K562 (cell line): ENCODE measurements around the gene GRB10. TPM values are rescaled to one million over a fixed set of nuclear protein-coding genes. Genes with fewer than 3 reads are reported as not detected.

Source experiments
- ATAC-seq: fragments of 200-7000 bp; cut with Tn5 transposase; 3 replicates; pipeline ENCODE4 v1.9.1; 2020; ENCODE audit warnings: moderate library complexity
- BruUV-seq: library from RNA; stranded (reverse); fragments of 400-500 nt; replicated peaks from 2 replicates; lab custom pipeline; 2021; lab: Mats Ljungman, UMichigan
- CTCF ChIA-PET: fragments of 300-600 bp; formaldehyde crosslinking; extraction: SDS; loops from one replicate; lab custom pipeline; 2021; ENCODE audit warnings: low intra/inter-chr PET ratio; lab: Yijun Ruan, JAX
- POLR2A ChIA-PET: fragments of 300-600, 350-650 bp; sonication (Branson Sonifier 250); formaldehyde crosslinking; extraction: SDS; loops from one replicate; lab custom pipeline; 2021; ENCODE audit warnings: antibody characterized with exemption, inconsistent platforms; lab: Yijun Ruan, JAX
- DNase-seq, 4 experiments: peaks; one replicate each; pipeline versions ENCODE4 v3.0.0 to v3.0.0-alpha.2; 2011 to 2018; ENCODE audit warnings: low spot score in 3 of 4, mixed read lengths in 3 of 4; ENCODE audit errors: extremely low read depth in 1 of 4
- FAIRE-seq: peaks from 2 replicates; lab custom pipeline; 2011; peaks lifted over from hg19 to GRCh38; lab: Jason Lieb, UNC
- H2AFZ ChIP-seq: 2 replicates; pipeline ENCODE4 v1.6.0; 2011; ENCODE audit warnings: low read depth, low read length, control low read depth, inconsistent platforms
- H3K27ac ChIP-seq: fragments of 200-600 bp; 3 replicates; pipeline ENCODE4 v1.8.0; 2011; ENCODE audit warnings: low read depth, mild to moderate bottlenecking, control low read depth, inconsistent platforms, low read length, moderate library complexity, mixed read lengths; ENCODE audit errors: extremely low read depth
- H3K27me3 ChIP-seq, 2 experiments: fragments of 300-600 bp in 1 of 2; 2 replicates in 1 of 2; 3 replicates in 1 of 2; pipeline versions ENCODE4 v1.6.0 to v1.8.0; 2011; ENCODE audit warnings: inconsistent platforms in 2 of 2, low read length in 2 of 2, mild to moderate bottlenecking in 1 of 2, mixed read lengths in 1 of 2, moderate library complexity in 1 of 2; ENCODE audit not compliant: control insufficient read depth in 2 of 2, insufficient read depth in 2 of 2
- H3K36me3 ChIP-seq: fragments of 300-600 bp; 3 replicates; pipeline ENCODE4 v1.8.0; 2011; ENCODE audit warnings: mild to moderate bottlenecking, low read length, inconsistent platforms; ENCODE audit not compliant: control insufficient read depth, insufficient read depth
- H3K4me1 ChIP-seq, 2 experiments: fragments of 200-600 bp in 1 of 2; replicated peaks in 1 of 2; 2 replicates in 1 of 2; 3 replicates in 1 of 2; pipeline versions ENCODE4 v1.5.1 to v1.8.0; 2011; ENCODE audit warnings: inconsistent platforms in 2 of 2, low read length in 2 of 2, mild to moderate bottlenecking in 1 of 2, mixed read lengths in 1 of 2, moderate library complexity in 1 of 2; ENCODE audit not compliant: control insufficient read depth in 2 of 2, insufficient read depth in 2 of 2
- H3K4me2 ChIP-seq: 2 replicates; pipeline ENCODE4 v1.6.1; 2011; ENCODE audit warnings: low read length, control low read depth, inconsistent platforms, mixed read lengths; ENCODE audit not compliant: insufficient read depth
- H3K4me3 ChIP-seq: fragments of 200-600 bp; sonication (generic), shearing (Covaris generic); 2 replicates; pipeline ENCODE4 v1.5.1; 2016; ENCODE audit warnings: control low read depth, inconsistent platforms
- H3K79me2 ChIP-seq: fragments of 200-600 bp; 3 replicates; pipeline ENCODE4 v1.8.0; 2011; ENCODE audit warnings: low read length, inconsistent platforms; ENCODE audit not compliant: control insufficient read depth, insufficient read depth
- H3K9ac ChIP-seq, 2 experiments: 2 replicates each; pipeline versions ENCODE4 v1.6.0 to v1.6.1; 2011; ENCODE audit warnings: low read depth in 2 of 2, low read length in 2 of 2, control low read depth in 1 of 2, inconsistent platforms in 1 of 2, mild to moderate bottlenecking in 1 of 2, mixed read lengths in 1 of 2; ENCODE audit not compliant: insufficient read depth in 1 of 2
- H3K9me1 ChIP-seq: one replicate; pipeline ENCODE4 v1.6.0; 2011; ENCODE audit warnings: inconsistent platforms, mild to moderate bottlenecking, low read length, moderate library complexity; ENCODE audit not compliant: control insufficient read depth, insufficient read depth
- H3K9me3 ChIP-seq: replicated peaks from 2 replicates; pipeline ENCODE4 v1.5.1; 2011; ENCODE audit warnings: low read depth, low read length, inconsistent platforms; ENCODE audit not compliant: control insufficient read depth, insufficient read depth
- H4K20me1 ChIP-seq: replicated peaks from 2 replicates; pipeline ENCODE4 v1.6.1; 2011; ENCODE audit warnings: low read length, inconsistent platforms, mixed read lengths; ENCODE audit not compliant: control insufficient read depth, insufficient read depth
- ASH1L ChIP-seq: fragments of 450-650 bp; IDR thresholded peaks from 2 replicates; pipeline ENCODE4 v1.6.1; 2018; ENCODE audit warnings: borderline replicate concordance, mild to moderate bottlenecking, low read depth; ENCODE audit not compliant: partially characterized antibody
- CCAR2 ChIP-seq: fragments of 200-400 bp; formaldehyde crosslinking; IDR thresholded peaks from 2 replicates; pipeline ENCODE4 v1.6.1; 2017; ENCODE audit warnings: mild to moderate bottlenecking, low read depth, low read length
- DNMT1 ChIP-seq: fragments of 450-650 bp; IDR thresholded peaks from 2 replicates; pipeline ENCODE4 v1.6.1; 2016; ENCODE audit warnings: antibody characterized with exemption, mild to moderate bottlenecking
- HNRNPK ChIP-seq: fragments of 200-400 bp; formaldehyde crosslinking; IDR thresholded peaks from one replicate; pipeline ENCODE4 v1.6.1; 2018; ENCODE audit warnings: mild to moderate bottlenecking, low read depth, low read length; ENCODE audit not compliant: poor library complexity, severe bottlenecking
- HNRNPUL1 ChIP-seq: fragments of 200-400 bp; formaldehyde crosslinking; IDR thresholded peaks from 2 replicates; pipeline ENCODE4 v1.6.1; 2017; ENCODE audit warnings: low read length
- MYBL2 ChIP-seq, 2 experiments: fragments of 450-650 bp in 1 of 2; sonication (generic) in 1 of 2; formaldehyde crosslinking in 1 of 2; IDR thresholded peaks; 2 replicates each; pipeline versions ENCODE4 v1.6.1 to v1.8.1; 2017 to 2022; ENCODE audit warnings: borderline replicate concordance in 1 of 2, inconsistent platforms in 1 of 2, low read depth in 1 of 2, mild to moderate bottlenecking in 1 of 2, missing genetic modification reagents in 1 of 2, moderate library complexity in 1 of 2
- NFRKB ChIP-seq: fragments of 450-650 bp; IDR thresholded peaks from 2 replicates; pipeline ENCODE4 v1.6.1; 2016; ENCODE audit warnings: low read depth
- PHB ChIP-seq: fragments of 250-450 bp; sonication (Bioruptor Pico); IDR thresholded peaks from 2 replicates; pipeline ENCODE4 v1.5.0; 2021
- POU5F1 ChIP-seq: fragments of 150-350 bp; IDR thresholded peaks from 2 replicates; pipeline ENCODE4 v1.6.1; 2014; ENCODE audit warnings: borderline replicate concordance, low read length, low read depth, mild to moderate bottlenecking; ENCODE audit not compliant: partially characterized antibody
- SNRNP70 ChIP-seq: fragments of 200-400 bp; formaldehyde crosslinking; optimal IDR thresholded peaks from 2 replicates; pipeline ENCODE3; 2017; ENCODE audit warnings: low read depth, low read length
- TAF1 ChIP-seq: IDR thresholded peaks from 2 replicates; pipeline ENCODE4 v1.6.1; 2011; ENCODE audit warnings: mild to moderate bottlenecking, low read length, moderate library complexity; ENCODE audit not compliant: insufficient read depth, control insufficient read depth, severe bottlenecking; ENCODE audit errors: extremely low read depth
- XRCC3 ChIP-seq: fragments of 450-650 bp; IDR thresholded peaks from 2 replicates; pipeline ENCODE4 v1.6.1; 2017; ENCODE audit warnings: mild to moderate bottlenecking, moderate library complexity
- ZBED1 ChIP-seq: IDR thresholded peaks from 2 replicates; pipeline ENCODE4 v1.6.1; 2014
- ZNF174 ChIP-seq: fragments of 250-450 bp; sonication (Bioruptor Pico); IDR thresholded peaks from 2 replicates; pipeline ENCODE4 v1.4.0; 2020; ENCODE audit warnings: mild to moderate bottlenecking
- ZNF263 ChIP-seq: sonication (generic); formaldehyde crosslinking; IDR thresholded peaks from 2 replicates; pipeline ENCODE4 v1.8.0; 2022; ENCODE audit warnings: mild to moderate bottlenecking, missing genetic modification reagents, borderline replicate concordance
- WGBS: fragments of 100-300 bp; shearing (Covaris generic); methylation state at CpG from one replicate; pipeline ENCODE4 v1.1.6; 2016; ENCODE audit warnings: low coverage, mixed read lengths; ENCODE audit not compliant: insufficient coverage; ENCODE audit errors: missing lambda C conversion rate; 5-methylcytosine and 5-hydroxymethylcytosine counted together
- in situ Hi-C: fragments of 300-500 bp; cut with MboI; formaldehyde crosslinking; loops from 4 replicates; pipeline ENCODE4 v1.15.0; 2018; ENCODE audit warnings: inconsistent platforms, mixed read lengths
- intact Hi-C: fragments of 100-400 bp; cut with micrococcal nuclease; formaldehyde crosslinking; loops from 2 replicates; pipeline ENCODE4 v1.14.2; 2022
- polyA plus RNA-seq, 8 experiments: library from polyadenylated mRNA; depleted of rRNA in 4 of 8; stranded (reverse) in 5 of 8; unstranded in 3 of 8; fragments of >200 nt; fragmentation: Nextera tagmentation in 2 of 8; fragmentation: Illumina TruSeq in 1 of 8; extraction: Ambion mirVana in 2 of 8; extraction: Trizol in 1 of 8; gene quantifications; 2 replicates each; pipeline versions ENCODE4 v1.2.1 to v1.2.3, GENCODE V29; 2011 to 2014; ENCODE audit warnings: inconsistent platforms in 1 of 8, missing spikeins in 1 of 8
- total RNA-seq, 7 experiments: library from RNA; depleted of rRNA in 6 of 7; stranded (reverse); fragments of >200 nt in 6 of 7; fragmentation: Illumina TruSeq in 2 of 7; extraction: Trizol in 2 of 7; gene quantifications; 2 replicates each; pipeline versions ENCODE4 v1.2.1 to v1.2.3, GENCODE V29; 2011 to 2021; ENCODE audit warnings: low replicate concordance in 1 of 7
- TF ChIP-seq, protein P1 (sequence below): fragments of 150-350 bp; conservative IDR thresholded peaks from 2 replicates; pipeline ENCODE4 v1.6.1; 2014; ENCODE audit warnings: low read length

GRB10 gene
- total and polyA plus RNA-seq, 9 of the 15 experiments (the other 6 are each of a cell fraction or from before 2014, with no cell fraction given), result 8.9 to 88.5 (median 40.7) TPM

DNA sequence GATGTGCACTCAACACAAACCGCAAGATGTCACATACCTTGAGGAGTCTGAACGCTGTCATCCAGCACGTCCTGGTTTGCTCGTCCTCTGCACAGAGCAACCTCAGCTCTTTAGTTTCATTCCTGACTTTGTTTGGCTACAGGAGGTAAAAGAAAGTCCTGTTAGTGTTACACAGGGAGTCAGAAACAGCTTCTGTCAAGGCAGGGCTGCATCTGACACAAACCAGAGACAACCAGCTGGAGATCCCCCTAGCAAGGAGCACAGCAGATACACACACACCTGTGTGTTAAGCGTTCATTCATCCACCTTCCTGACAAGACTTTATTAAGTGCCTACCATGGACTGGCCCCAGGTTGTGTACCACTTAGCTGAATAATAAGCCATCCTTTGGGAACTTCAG is 170.0 kb downstream of the GRB10 start:
- CTCF ChIA-PET, result no interaction called here
- FAIRE-seq, result no peak
- intact Hi-C loops, result no loop called here

More for the DNA sequence above, 170.0 kb downstream of the GRB10 start:
- DNase-seq (no peak), ATAC-seq (no peak)
- Histone ChIP-seq H3K79me2 (no peaks in the 10 kb centered on the region), H3K27ac (no peak overlapping the region), H3K9me3 (no peaks in the 10 kb centered on the region), H3K9ac (no peak overlapping the region), H4K20me1 (peaks cover 3% of the 10 kb centered on the region; the same call in 1 of the 2 replicates), H3K4me1 (no peaks in the 10 kb centered on the region), H3K4me3 (no peak overlapping the region), H3K9me1 (no peaks in the 10 kb centered on the region), H3K27me3 (no peaks in the 10 kb centered on the region), H2AFZ (no peak overlapping the region), H3K36me3 (peaks cover 82% of the 10 kb centered on the region), H3K4me2 (no peak overlapping the region)
- in situ Hi-C loops, result no loop called here
- TF ChIP-seq ZNF263, result no peak
- no peak for TF ChIP-seq ZNF174 (CRISPR knock-in tag)
- no peak for TF ChIP-seq NFRKB
- no peak for TF ChIP-seq DNMT1
- TF ChIP-seq, protein P1, sequence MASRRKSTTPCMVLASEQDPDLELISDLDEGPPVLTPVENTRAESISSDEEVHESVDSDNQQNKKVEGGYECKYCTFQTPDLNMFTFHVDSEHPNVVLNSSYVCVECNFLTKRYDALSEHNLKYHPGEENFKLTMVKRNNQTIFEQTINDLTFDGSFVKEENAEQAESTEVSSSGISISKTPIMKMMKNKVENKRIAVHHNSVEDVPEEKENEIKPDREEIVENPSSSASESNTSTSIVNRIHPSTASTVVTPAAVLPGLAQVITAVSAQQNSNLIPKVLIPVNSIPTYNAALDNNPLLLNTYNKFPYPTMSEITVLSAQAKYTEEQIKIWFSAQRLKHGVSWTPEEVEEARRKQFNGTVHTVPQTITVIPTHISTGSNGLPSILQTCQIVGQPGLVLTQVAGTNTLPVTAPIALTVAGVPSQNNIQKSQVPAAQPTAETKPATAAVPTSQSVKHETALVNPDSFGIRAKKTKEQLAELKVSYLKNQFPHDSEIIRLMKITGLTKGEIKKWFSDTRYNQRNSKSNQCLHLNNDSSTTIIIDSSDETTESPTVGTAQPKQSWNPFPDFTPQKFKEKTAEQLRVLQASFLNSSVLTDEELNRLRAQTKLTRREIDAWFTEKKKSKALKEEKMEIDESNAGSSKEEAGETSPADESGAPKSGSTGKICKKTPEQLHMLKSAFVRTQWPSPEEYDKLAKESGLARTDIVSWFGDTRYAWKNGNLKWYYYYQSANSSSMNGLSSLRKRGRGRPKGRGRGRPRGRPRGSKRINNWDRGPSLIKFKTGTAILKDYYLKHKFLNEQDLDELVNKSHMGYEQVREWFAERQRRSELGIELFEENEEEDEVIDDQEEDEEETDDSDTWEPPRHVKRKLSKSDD, result no peak
- no peak for TF ChIP-seq TAF1
- no peak for TF ChIP-seq ZBED1
- no peak for TF ChIP-seq SNRNP70
- no peak for TF ChIP-seq POU5F1
- no peak for TF ChIP-seq PHB (CRISPR knock-in tag)
- no peak for TF ChIP-seq ASH1L
- no peak for TF ChIP-seq HNRNPUL1
- no peak for TF ChIP-seq HNRNPK
- TF ChIP-seq XRCC3, result no peak
- TF ChIP-seq CCAR2, result no peak
- no peak for TF ChIP-seq MYBL2 (IDR thresholded peaks at IDR 0.05; ENCODE audit: low read depth)
- TF ChIP-seq MYBL2 (CRISPR knock-in tag; IDR thresholded peaks at IDR 0.05; ENCODE audit: borderline replicate concordance), result no peak
- POLR2A ChIA-PET, result no interaction called here
- no TSS peak for BruUV-seq
- WGBS, result 94% methylated on average over 5 of the region's 5 CpGs
